GM18868 (cell line): ENCODE measurements around the gene MIS18BP1.
"Not testable (repeated sequence)": the region's sequence is repeated elsewhere in the genome, so short reads cannot be mapped to it uniquely, and the experiment has no call there.

Experiments
- ATAC-seq: cut with Tn5 transposase; IDR thresholded peaks from one replicate; pipeline ENCODE4 v1.9.1; 2021; ENCODE audit warnings: mild to moderate bottlenecking, moderate library complexity; ENCODE audit not compliant: unreplicated experiment

The MIS18BP1 gene

GRCh38 chr14:45253070-45253753 is at the start of gene MIS18BP1:
MIS18BP1 (minus strand) TSS chr14:45253202; CDS start chr14:45247286, 5,916 bp downstream.
- peak; percentile 80 for ATAC-seq

- ATAC-seq: no peak
Observed at GRCh38 chr14:45298423-45299117, 45.6 kb upstream of the MIS18BP1 start.

- ATAC-seq: not testable (repeated sequence)
Observed at GRCh38 chr14:45294796-45295195, 41.8 kb upstream of the MIS18BP1 start.

- ATAC-seq: no peak
Observed at GRCh38 chr14:45290547-45290946, 37.5 kb upstream of the MIS18BP1 start.

GRCh38 chr14:45287610-45288009 is 34.6 kb upstream of the MIS18BP1 start:
- no peak for ATAC-seq

GRCh38 chr14:45284802-45285201 is 31.8 kb upstream of the MIS18BP1 start:
- no peak for ATAC-seq

- not testable (repeated sequence) for ATAC-seq
Observed at GRCh38 chr14:45281731-45282400, 28.9 kb upstream of the MIS18BP1 start.

GRCh38 chr14:45271858-45272537 is 19.0 kb upstream of the MIS18BP1 start:
- ATAC-seq: no peak

- ATAC-seq: no peak
Observed at GRCh38 chr14:45270031-45270430, 17.0 kb upstream of the MIS18BP1 start.

- no peak for ATAC-seq
Observed at GRCh38 chr14:45267071-45267470, 14.1 kb upstream of the MIS18BP1 start.

GRCh38 chr14:45262637-45263036 is 9.6 kb upstream of the MIS18BP1 start:
- no peak for ATAC-seq

- no peak for ATAC-seq
Observed at GRCh38 chr14:45261209-45261608, 8.2 kb upstream of the MIS18BP1 start.

GRCh38 chr14:45258805-45259204 is 5.8 kb upstream of the MIS18BP1 start:
- no peak for ATAC-seq

- no peak for ATAC-seq
Observed at GRCh38 chr14:45258073-45258472, 5.1 kb upstream of the MIS18BP1 start.

GRCh38 chr14:45254771-45255170 is 1.8 kb upstream of the MIS18BP1 start:
- ATAC-seq: no peak

GRCh38 chr14:45253754-45254310 is 830 bp upstream of the MIS18BP1 start:
- ATAC-seq: no peak

- ATAC-seq: no peak
Observed at GRCh38 chr14:45252366-45253069, 484 bp downstream of the MIS18BP1 start.

GRCh38 chr14:45251912-45252311 is 1.1 kb downstream of the MIS18BP1 start:
- peak; percentile 76 for ATAC-seq

- ATAC-seq: peak; percentile 7
Observed at GRCh38 chr14:45249856-45250575, 3.0 kb downstream of the MIS18BP1 start.

- ATAC-seq: no peak
Observed at GRCh38 chr14:45247427-45247826, 5.6 kb downstream of the MIS18BP1 start.
